Peyer's patch (tissue), 4 donors: Measurements from ENCODE around the gene SRBD1.

Experiments used
- POLR2A ChIP-seq, 2 donors: fragments of 450-650 bp; IDR thresholded peaks; one replicate each; pipeline ENCODE4 v1.5.1; 2017; ENCODE audit warnings: antibody characterized with exemption in 2 of 2, mild to moderate bottlenecking in 2 of 2, moderate library complexity in 2 of 2
- TF ChIP-seq, protein P1 (sequence below), 6 experiments: fragments of 450-650 bp in 4 of 6; fragments of 200-600 bp in 2 of 6; sonication (generic) in 1 of 6; IDR thresholded peaks; one replicate each; pipeline ENCODE4 v1.5.1; 2017 to 2019; ENCODE audit warnings: antibody characterized with exemption in 6 of 6, mild to moderate bottlenecking in 3 of 6, moderate library complexity in 1 of 6

DNA sequence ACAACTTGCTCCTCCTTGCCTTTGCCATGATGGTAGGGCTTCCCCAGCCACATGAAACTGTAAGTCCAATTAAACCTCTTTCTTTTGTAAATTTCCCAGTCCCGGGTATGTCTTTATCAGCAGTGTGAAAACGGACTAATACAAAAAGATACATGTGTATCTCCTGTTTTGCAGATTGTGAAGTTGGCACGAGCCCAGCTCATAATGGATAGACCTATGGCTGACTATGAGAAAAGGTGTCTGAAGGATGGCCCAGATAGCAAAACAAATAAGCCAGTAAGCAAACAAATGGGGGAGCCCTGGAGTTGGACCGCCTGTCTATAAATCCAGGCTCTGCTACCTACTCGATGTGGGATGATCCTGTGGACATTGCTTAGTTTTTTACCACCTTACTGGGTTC lies 24.9 kb upstream of the SRBD1 start:
- TF ChIP-seq, protein P1, sequence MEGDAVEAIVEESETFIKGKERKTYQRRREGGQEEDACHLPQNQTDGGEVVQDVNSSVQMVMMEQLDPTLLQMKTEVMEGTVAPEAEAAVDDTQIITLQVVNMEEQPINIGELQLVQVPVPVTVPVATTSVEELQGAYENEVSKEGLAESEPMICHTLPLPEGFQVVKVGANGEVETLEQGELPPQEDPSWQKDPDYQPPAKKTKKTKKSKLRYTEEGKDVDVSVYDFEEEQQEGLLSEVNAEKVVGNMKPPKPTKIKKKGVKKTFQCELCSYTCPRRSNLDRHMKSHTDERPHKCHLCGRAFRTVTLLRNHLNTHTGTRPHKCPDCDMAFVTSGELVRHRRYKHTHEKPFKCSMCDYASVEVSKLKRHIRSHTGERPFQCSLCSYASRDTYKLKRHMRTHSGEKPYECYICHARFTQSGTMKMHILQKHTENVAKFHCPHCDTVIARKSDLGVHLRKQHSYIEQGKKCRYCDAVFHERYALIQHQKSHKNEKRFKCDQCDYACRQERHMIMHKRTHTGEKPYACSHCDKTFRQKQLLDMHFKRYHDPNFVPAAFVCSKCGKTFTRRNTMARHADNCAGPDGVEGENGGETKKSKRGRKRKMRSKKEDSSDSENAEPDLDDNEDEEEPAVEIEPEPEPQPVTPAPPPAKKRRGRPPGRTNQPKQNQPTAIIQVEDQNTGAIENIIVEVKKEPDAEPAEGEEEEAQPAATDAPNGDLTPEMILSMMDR (IDR thresholded peaks at IDR 0.05) = no peak
- no peak for TF ChIP-seq POLR2A (IDR thresholded peaks at IDR 0.05)
